Endothelial cell of umbilical vein (primary cell): ENCODE data around the gene MED27. TPM values are rescaled to one million over a fixed set of nuclear protein-coding genes. Genes with fewer than 3 reads are reported as not detected.

Source experiments
- BruUV-seq: library from RNA; stranded (reverse); fragments of 400-500 nt; replicated peaks from 2 replicates; lab custom pipeline; 2021; lab: Mats Ljungman, UMichigan
- CTCF ChIA-PET: fragments of 300-600, 350-600 bp; sonication (Branson Sonifier 250); formaldehyde crosslinking; loops from one replicate; lab custom pipeline; 2021; ENCODE audit warnings: antibody characterized with exemption, inconsistent platforms; lab: Charles Lee
- POLR2A ChIA-PET: fragments of 300-600, 350-600 bp; sonication (Branson Sonifier 250); formaldehyde crosslinking; loops from one replicate; lab custom pipeline; 2021; ENCODE audit warnings: antibody characterized with exemption, inconsistent platforms; lab: Charles Lee
- DNase-seq: peaks from one replicate; pipeline ENCODE4 v3.0.0-alpha.2; 2011; ENCODE audit warnings: low read depth, low spot score
- FAIRE-seq: peaks from 2 replicates; lab custom pipeline; 2011; peaks lifted over from hg19 to GRCh38; lab: Jason Lieb, UNC
- H2AFZ ChIP-seq: 2 replicates; pipeline ENCODE4 v1.6.0; 2012; ENCODE audit warnings: low read depth, low read length, control low read depth, inconsistent platforms
- H3K27ac ChIP-seq: 2 replicates; pipeline ENCODE4 v1.5.1; 2011; ENCODE audit warnings: low read depth, mild to moderate bottlenecking, control low read depth, low read length, moderate library complexity; ENCODE audit not compliant: insufficient read depth
- H3K27me3 ChIP-seq, 2 experiments: 2 replicates each; pipeline versions ENCODE4 v1.6.0 to v1.6.1; 2011; ENCODE audit warnings: low read length in 2 of 2, mixed read lengths in 1 of 2; ENCODE audit not compliant: control insufficient read depth in 2 of 2, insufficient read depth in 2 of 2
- H3K36me3 ChIP-seq, 2 experiments: 2 replicates in 1 of 2; 3 replicates in 1 of 2; pipeline ENCODE4 v1.5.1; 2011; ENCODE audit warnings: low read length in 2 of 2, mild to moderate bottlenecking in 1 of 2, moderate library complexity in 1 of 2; ENCODE audit not compliant: control insufficient read depth in 2 of 2, insufficient read depth in 2 of 2; ENCODE audit errors: extremely low read depth in 1 of 2
- H3K4me1 ChIP-seq: 3 replicates; pipeline ENCODE4 v1.5.1; 2011; ENCODE audit warnings: mild to moderate bottlenecking, low read length; ENCODE audit not compliant: control insufficient read depth, insufficient read depth; ENCODE audit errors: extremely low read depth
- H3K4me2 ChIP-seq: 2 replicates; pipeline ENCODE4 v1.6.1; 2011; ENCODE audit warnings: low read length, control low read depth, mixed read lengths; ENCODE audit not compliant: insufficient read depth
- H3K4me3 ChIP-seq, 3 experiments: fragments of 200-600 bp in 1 of 3; sonication (generic), shearing (Covaris generic) in 1 of 3; replicated peaks in 1 of 3; 2 replicates each; pipeline ENCODE4 v1.5.1; 2011 to 2016; ENCODE audit warnings: control low read depth in 3 of 3, low read length in 3 of 3, mild to moderate bottlenecking in 2 of 3, inconsistent platforms in 1 of 3, low read depth in 1 of 3, moderate library complexity in 1 of 3; ENCODE audit not compliant: insufficient read depth in 1 of 3
- H3K79me2 ChIP-seq: 2 replicates; pipeline ENCODE4 v1.6.0; 2012; ENCODE audit warnings: low read length, inconsistent platforms; ENCODE audit not compliant: control insufficient read depth, insufficient read depth
- H3K9ac ChIP-seq: replicated peaks from 2 replicates; pipeline ENCODE3; 2011; ENCODE audit warnings: low read length, control low read depth; ENCODE audit not compliant: insufficient read depth; ENCODE audit errors: extremely low read depth
- H3K9me1 ChIP-seq: replicated peaks from 3 replicates; pipeline ENCODE4 v1.6.0; 2011; ENCODE audit warnings: mild to moderate bottlenecking, low read length; ENCODE audit not compliant: control insufficient read depth, insufficient read depth; ENCODE audit errors: extremely low read depth
- H3K9me3 ChIP-seq: replicated peaks from 2 replicates; pipeline ENCODE4 v1.5.1; 2012; ENCODE audit warnings: low read length, inconsistent platforms; ENCODE audit not compliant: control insufficient read depth, insufficient read depth
- H4K20me1 ChIP-seq: replicated peaks from 2 replicates; pipeline ENCODE3; 2011; ENCODE audit warnings: mild to moderate bottlenecking, low read length; ENCODE audit not compliant: control insufficient read depth, insufficient read depth; ENCODE audit errors: extremely low read depth
- EZH2 ChIP-seq: IDR thresholded peaks from 2 replicates; pipeline ENCODE4 v1.6.1; 2012; ENCODE audit warnings: borderline replicate concordance, low read depth, mild to moderate bottlenecking, moderate library complexity, low read length, inconsistent platforms; ENCODE audit not compliant: severe bottlenecking
- FOS ChIP-seq: IDR thresholded peaks from 2 replicates; pipeline ENCODE4 v1.6.1; 2011; ENCODE audit warnings: mild to moderate bottlenecking, low read length, moderate library complexity, borderline replicate concordance; ENCODE audit not compliant: insufficient read depth
- GATA2 ChIP-seq: IDR thresholded peaks from 2 replicates; pipeline ENCODE4 v1.7.0; 2011; ENCODE audit warnings: low read depth, mild to moderate bottlenecking, moderate library complexity, mixed read lengths, low read length; ENCODE audit not compliant: insufficient read length, insufficient read depth
- JUN ChIP-seq: IDR thresholded peaks from 2 replicates; pipeline ENCODE4 v1.6.1; 2011; ENCODE audit warnings: borderline replicate concordance, low read depth; ENCODE audit not compliant: insufficient read length, insufficient read depth
- MAX ChIP-seq: IDR thresholded peaks from 2 replicates; pipeline ENCODE4 v1.6.1; 2011; ENCODE audit not compliant: insufficient read depth, insufficient read length
- MYC ChIP-seq: IDR thresholded peaks from one replicate; pipeline ENCODE4 v1.6.1; 2011; ENCODE audit warnings: mild to moderate bottlenecking, low read depth, low read length
- POLR2A ChIP-seq: IDR thresholded peaks from 2 replicates; pipeline ENCODE4 v1.6.1; 2012; ENCODE audit warnings: low read depth, mild to moderate bottlenecking, control low read depth, low read length
- POLR2AphosphoS5 ChIP-seq: IDR thresholded peaks from 2 replicates; pipeline ENCODE4 v1.6.1; 2012; ENCODE audit warnings: low read depth, mild to moderate bottlenecking, control low read depth, low read length, moderate library complexity; ENCODE audit not compliant: insufficient read depth
- dilution Hi-C: fragments of 300-500 bp; cut with MboI; formaldehyde crosslinking; loops from one replicate; pipeline ENCODE4 v1.15.0; 2019; ENCODE audit warnings: low sequenced_read_pairs; ENCODE audit not compliant: extremely low pct_ligation_motif_present
- intact Hi-C: fragments of 100-400 bp; cut with micrococcal nuclease; formaldehyde crosslinking; loops from one replicate; pipeline ENCODE4 v1.10.0; 2022
- polyA plus RNA-seq, 4 experiments: library from polyadenylated mRNA; depleted of rRNA in 3 of 4; stranded (reverse) in 3 of 4; unstranded in 1 of 4; fragments of >200 nt; gene quantifications; 2 replicates each; pipeline versions ENCODE4 v1.2.1 to v1.2.3, GENCODE V29; 2011 to 2012; ENCODE audit warnings: missing spikeins in 1 of 4
- total RNA-seq: library from RNA; stranded (reverse); gene quantifications from 2 replicates; pipeline ENCODE4 v1.2.3, GENCODE V29; 2021
- TF ChIP-seq, protein P1 (sequence below), 2 donors: IDR thresholded peaks; 1 replicate in 1 of 2; 2 replicates in 1 of 2; pipeline ENCODE4 v1.5.1; 2011; ENCODE audit warnings: low read length in 2 of 2, mild to moderate bottlenecking in 2 of 2, moderate library complexity in 2 of 2, control low read depth in 1 of 2, inconsistent platforms in 1 of 2, low read depth in 1 of 2; ENCODE audit not compliant: insufficient read depth in 1 of 2; ENCODE audit errors: extremely low read depth in 1 of 2

MED27 gene
- total and polyA plus RNA-seq, 2 donors (not counting 3 experiments of a cell fraction or from before 2014, with no cell fraction given): 27.9 to 47.8 TPM

DNA sequence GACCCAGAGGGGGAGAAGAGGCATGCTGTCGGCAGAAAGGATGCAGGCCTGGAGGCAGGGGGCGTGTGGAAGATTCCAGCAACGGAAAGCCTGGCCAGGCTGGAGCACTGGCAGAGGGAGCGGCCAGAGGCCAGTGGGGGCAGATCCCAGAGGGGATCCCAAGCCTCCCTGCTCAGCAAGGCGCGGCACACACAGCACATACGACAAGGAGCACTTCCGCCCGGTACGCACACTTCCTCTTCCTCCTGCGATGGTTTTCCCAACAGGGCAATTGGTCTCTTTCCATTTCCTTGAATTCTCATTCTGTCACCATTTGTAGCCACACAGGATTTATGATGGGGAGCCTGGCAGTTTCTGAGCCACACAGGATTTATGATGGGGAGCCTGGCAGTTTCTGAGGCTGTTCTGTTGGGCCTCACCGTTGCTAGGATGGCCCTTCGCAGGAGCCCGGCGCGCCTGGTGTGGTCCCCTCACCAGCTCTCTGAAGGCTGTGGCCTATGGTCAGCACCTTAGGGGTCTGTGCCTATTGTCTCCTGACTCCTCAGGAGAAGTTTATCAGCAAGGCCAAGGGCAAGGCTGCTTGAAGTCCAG lies 216.3 kb downstream of the MED27 start:
- Histone ChIP-seq H3K4me1 (no peaks in the 10 kb centered on the region), H3K9me3 (no peaks in the 10 kb centered on the region), H2AFZ (no peak overlapping the region), H3K9me1 (no peaks in the 10 kb centered on the region), H3K9ac (no peak overlapping the region), H3K79me2 (no peaks in the 10 kb centered on the region), H3K36me3 (peaks cover 0 to 4% of the 10 kb centered on the region in 2 experiments), H3K27me3 (no peaks in the 10 kb centered on the region), H3K27ac (no peak overlapping the region), H3K4me2 (no peak overlapping the region), H3K4me3 (no peak overlapping the region), H4K20me1 (no peaks in the 10 kb centered on the region)
- DNase-seq (no peak), FAIRE-seq (no peak)
- ChIA-PET CTCF (no interaction called here), POLR2A (no interaction called here)
- BruUV-seq: no TSS peak
- intact Hi-C loops (no loop called here), dilution Hi-C loops (no loop called here)
- TF ChIP-seq EZH2: no peak
- TF ChIP-seq MAX: no peak
- no peak for TF ChIP-seq POLR2AphosphoS5

DNA sequence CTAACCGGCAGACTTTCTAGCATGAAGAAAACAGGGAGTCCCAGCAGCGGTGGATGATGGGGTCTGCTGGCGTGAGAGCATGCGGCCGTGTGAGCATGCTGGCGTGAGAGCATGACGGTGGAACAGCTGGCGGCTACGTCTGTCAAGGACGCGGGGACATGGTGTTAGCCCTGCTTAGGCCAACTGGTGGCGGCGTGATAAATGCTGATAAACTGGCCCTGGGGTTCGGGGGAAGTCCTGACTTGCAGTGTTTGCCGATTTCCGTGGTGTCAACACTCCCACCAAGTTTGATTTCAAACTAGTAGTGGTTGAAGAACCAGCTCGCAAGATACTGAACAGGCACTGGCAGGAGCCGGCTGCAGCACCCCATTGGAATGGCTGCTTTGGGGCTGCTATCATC lies 217.4 kb downstream of the MED27 start:
- DNase-seq (no peak), FAIRE-seq (no peak)
- TF ChIP-seq POLR2AphosphoS5: no peak
- no peak for TF ChIP-seq GATA2
- TF ChIP-seq, protein P1, sequence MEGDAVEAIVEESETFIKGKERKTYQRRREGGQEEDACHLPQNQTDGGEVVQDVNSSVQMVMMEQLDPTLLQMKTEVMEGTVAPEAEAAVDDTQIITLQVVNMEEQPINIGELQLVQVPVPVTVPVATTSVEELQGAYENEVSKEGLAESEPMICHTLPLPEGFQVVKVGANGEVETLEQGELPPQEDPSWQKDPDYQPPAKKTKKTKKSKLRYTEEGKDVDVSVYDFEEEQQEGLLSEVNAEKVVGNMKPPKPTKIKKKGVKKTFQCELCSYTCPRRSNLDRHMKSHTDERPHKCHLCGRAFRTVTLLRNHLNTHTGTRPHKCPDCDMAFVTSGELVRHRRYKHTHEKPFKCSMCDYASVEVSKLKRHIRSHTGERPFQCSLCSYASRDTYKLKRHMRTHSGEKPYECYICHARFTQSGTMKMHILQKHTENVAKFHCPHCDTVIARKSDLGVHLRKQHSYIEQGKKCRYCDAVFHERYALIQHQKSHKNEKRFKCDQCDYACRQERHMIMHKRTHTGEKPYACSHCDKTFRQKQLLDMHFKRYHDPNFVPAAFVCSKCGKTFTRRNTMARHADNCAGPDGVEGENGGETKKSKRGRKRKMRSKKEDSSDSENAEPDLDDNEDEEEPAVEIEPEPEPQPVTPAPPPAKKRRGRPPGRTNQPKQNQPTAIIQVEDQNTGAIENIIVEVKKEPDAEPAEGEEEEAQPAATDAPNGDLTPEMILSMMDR (IDR thresholded peaks at IDR 0.05; ENCODE audit: extremely low read depth in 1 of 2, insufficient read depth in 1 of 2, low read depth in 1 of 2, low read length in 2 of 2): no peak
- no peak for TF ChIP-seq EZH2
- TF ChIP-seq MAX: no peak
- no peak for TF ChIP-seq FOS
- no peak for TF ChIP-seq MYC
- TF ChIP-seq JUN: no peak
- TF ChIP-seq POLR2A: no peak
- no peak overlapping the region for H3K27ac ChIP-seq
- H3K4me2 ChIP-seq: no peak overlapping the region
- H3K4me1 ChIP-seq: no peaks in the 10 kb centered on the region
- peaks cover 0 to 4% of the 10 kb centered on the region in 2 experiments for H3K36me3 ChIP-seq
- intact Hi-C loops (no loop called here), dilution Hi-C loops (no loop called here)
- no peaks in the 10 kb centered on the region for H4K20me1 ChIP-seq
- H3K27me3 ChIP-seq: no peaks in the 10 kb centered on the region
- no peak overlapping the region for H3K9ac ChIP-seq
- CTCF ChIA-PET: interaction anchor here (0.7 kb wide), 1 partner anchor 54 kb away, joined by 3 read pairs; no protein-coding TSS in a partner anchor
- no peak overlapping the region for H2AFZ ChIP-seq
- H3K9me1 ChIP-seq: no peaks in the 10 kb centered on the region
- H3K79me2 ChIP-seq: no peaks in the 10 kb centered on the region
- no peaks in the 10 kb centered on the region for H3K9me3 ChIP-seq
- H3K4me3 ChIP-seq: no peak overlapping the region
- no TSS peak for BruUV-seq
- POLR2A ChIA-PET: no interaction called here
